DOHH2 (cell line): ENCODE data around the gene KIF22.

ENCODE experiments used
- H3F3A ChIP-seq: fragments of 200-600 bp; sonication (generic), shearing (Covaris generic); 2 replicates; pipeline ENCODE4 v1.6.0; 2016; ENCODE audit warnings: antibody characterized with exemption, mild to moderate bottlenecking; ENCODE audit not compliant: control insufficient read depth, insufficient read depth
- H3K27ac ChIP-seq: fragments of 200-600 bp; sonication (generic); 2 replicates; pipeline ENCODE4 v1.5.1; 2014; ENCODE audit warnings: low read depth, mild to moderate bottlenecking, low read length, moderate library complexity
- H3K27me3 ChIP-seq: fragments of 200-600 bp; sonication (generic); 2 replicates; pipeline ENCODE4 v1.6.1; 2014; ENCODE audit warnings: mild to moderate bottlenecking, low read length, mixed read lengths; ENCODE audit not compliant: control insufficient read depth
- H3K36me3 ChIP-seq: fragments of 200-600 bp; sonication (generic); 2 replicates; pipeline ENCODE4 v1.6.1; 2014; ENCODE audit warnings: mild to moderate bottlenecking, low read length, moderate library complexity, mixed read lengths; ENCODE audit not compliant: control insufficient read depth
- H3K4me1 ChIP-seq: fragments of 200-600 bp; sonication (generic); 2 replicates; pipeline ENCODE4 v1.6.1; 2014; ENCODE audit warnings: mild to moderate bottlenecking, low read length, mixed read lengths; ENCODE audit not compliant: control insufficient read depth
- H3K4me2 ChIP-seq: fragments of 200-600 bp; sonication (generic); 2 replicates; pipeline ENCODE4 v1.6.0; 2014; ENCODE audit warnings: mild to moderate bottlenecking, low read length, moderate library complexity
- H3K4me3 ChIP-seq: fragments of 200-600 bp; sonication (generic); 2 replicates; pipeline ENCODE4 v1.5.1; 2014; ENCODE audit warnings: mild to moderate bottlenecking, low read length, mixed read lengths
- H3K79me2 ChIP-seq: fragments of 200-600 bp; sonication (generic); 2 replicates; pipeline ENCODE4 v1.6.1; 2014; ENCODE audit warnings: mild to moderate bottlenecking, low read length, mixed read lengths; ENCODE audit not compliant: control insufficient read depth
- H3K9me2 ChIP-seq: fragments of 200-600 bp; sonication (generic); replicated peaks from 2 replicates; pipeline ENCODE4 v1.6.1; 2014; ENCODE audit warnings: mild to moderate bottlenecking, low read length, mixed read lengths; ENCODE audit not compliant: control insufficient read depth
- H3K9me3 ChIP-seq: fragments of 200-600 bp; sonication (generic); 2 replicates; pipeline ENCODE4 v1.6.1; 2014; ENCODE audit warnings: antibody characterized with exemption, low read length, mixed read lengths; ENCODE audit not compliant: control insufficient read depth, insufficient read depth
- H4K20me1 ChIP-seq: fragments of 200-600 bp; sonication (generic); 2 replicates; pipeline ENCODE4 v1.6.0; 2014; ENCODE audit warnings: low read depth, mild to moderate bottlenecking, antibody characterized with exemption, low read length, moderate library complexity; ENCODE audit not compliant: control insufficient read depth, insufficient read depth
- CTCF ChIP-seq: fragments of 200-600 bp; sonication (generic); IDR thresholded peaks from one replicate; pipeline ENCODE4 v1.5.1; 2014; ENCODE audit warnings: antibody characterized with exemption, mild to moderate bottlenecking, low read depth, low read length; ENCODE audit not compliant: poor library complexity, severe bottlenecking
- EZH2phosphoT487 ChIP-seq: fragments of 200-600 bp; sonication (generic); IDR thresholded peaks from 2 replicates; pipeline ENCODE4 v1.6.1; 2017; ENCODE audit warnings: borderline replicate concordance, mild to moderate bottlenecking, antibody characterized with exemption, low read length, moderate library complexity, mixed read lengths

Gene KIF22

GRCh38 chr16:29815793-29816693, 25.5 kb downstream of the KIF22 start, which contains the start of gene PAGR1:
PAGR1 (plus strand) TSS chr16:29816152; CDS start chr16:29816526, 374 bp downstream.
- Histone ChIP-seq H3K9me2 (no peaks in the 10 kb centered on the region), H4K20me1 (peaks cover 15% of the 10 kb centered on the region; the same call in 1 of the 2 replicates), H3K79me2 (peaks cover 46% of the 10 kb centered on the region), H3F3A (peaks cover 5% of the 10 kb centered on the region), H3K4me2 (peak within 1 kb of the TSS; percentile 98), H3K27ac (peak within 1 kb of the TSS; percentile 89), H3K27me3 (no peaks in the 10 kb centered on the region), H3K4me1 (peaks cover 80% of the 10 kb centered on the region), H3K9me3 (no peaks in the 10 kb centered on the region), H3K4me3 (peak within 1 kb of the TSS; percentile 93), H3K36me3 (peaks cover 41% of the 10 kb centered on the region)
- TF ChIP-seq CTCF (peak; percentile 86), EZH2phosphoT487 (no peak)

- Histone ChIP-seq H3F3A (peaks cover 5% of the 10 kb centered on the region; the same call in 1 of the 2 replicates), H4K20me1 (peaks cover 20% of the 10 kb centered on the region; the same call in 1 of the 2 replicates), H3K4me2 (peak overlapping the region; percentile 98), H3K4me1 (peaks cover 77% of the 10 kb centered on the region), H3K27ac (peak overlapping the region; percentile 89), H3K9me2 (no peaks in the 10 kb centered on the region), H3K4me3 (peak overlapping the region; percentile 93), H3K27me3 (no peaks in the 10 kb centered on the region), H3K79me2 (peaks cover 49% of the 10 kb centered on the region), H3K36me3 (peaks cover 49% of the 10 kb centered on the region), H3K9me3 (no peaks in the 10 kb centered on the region)
- no peak for TF ChIP-seq EZH2phosphoT487
- peak; percentile 51 for TF ChIP-seq CTCF
Measured at GRCh38 chr16:29816694-29817441, 26.3 kb downstream of the KIF22 start.

GRCh38 chr16:29818082-29818481, 27.5 kb downstream of the KIF22 start:
- TF ChIP-seq EZH2phosphoT487 (no peak), CTCF (no peak)
- Histone ChIP-seq H3K4me2 (peak overlapping the region; percentile 98), H3K27ac (no peak overlapping the region), H3K79me2 (peaks cover 49% of the 10 kb centered on the region), H3K4me3 (peak overlapping the region; percentile 93), H3K9me2 (no peaks in the 10 kb centered on the region), H3K9me3 (no peaks in the 10 kb centered on the region), H3K27me3 (no peaks in the 10 kb centered on the region), H3K36me3 (peaks cover 49% of the 10 kb centered on the region), H3K4me1 (peaks cover 67% of the 10 kb centered on the region), H4K20me1 (peaks cover 20% of the 10 kb centered on the region; the same call in 1 of the 2 replicates), H3F3A (peaks cover 1% of the 10 kb centered on the region; the same call in 1 of the 2 replicates)
